Thoracic aorta (tissue), 2 donors: ENCODE measurements around the gene VGF. TPM values are rescaled to one million over a fixed set of nuclear protein-coding genes. Genes with fewer than 3 reads are reported as not detected.

ENCODE experiments used
- ATAC-seq: fragments of 150-250 bp; one replicate; pipeline ENCODE4 v1.8.0; 2017; ENCODE audit warnings: low read depth; ENCODE audit not compliant: insufficient number of reproducible peaks, low FRiP score
- DNase-seq: peaks from one replicate; pipeline ENCODE4 v3.0.0-alpha.2; 2020; ENCODE audit warnings: low spot score
- H3K27ac ChIP-seq, 2 donors: fragments of 200-600 bp; sonication (generic); 1 replicate in 1 of 2; 2 replicates in 1 of 2; pipeline ENCODE4 v1.5.1; 2016; ENCODE audit warnings: mild to moderate bottlenecking in 2 of 2, moderate library complexity in 2 of 2
- H3K27me3 ChIP-seq: fragments of 200-600 bp; sonication (generic); replicated peaks from 2 replicates; pipeline ENCODE4 v1.6.0; 2016; ENCODE audit warnings: mild to moderate bottlenecking; ENCODE audit not compliant: insufficient read depth
- H3K36me3 ChIP-seq: fragments of 200-600 bp; sonication (generic); one replicate; pipeline ENCODE4 v1.5.1; 2016
- H3K4me1 ChIP-seq, 2 donors: fragments of 200-600 bp; sonication (generic); 1 replicate in 1 of 2; 2 replicates in 1 of 2; pipeline versions ENCODE4 v1.5.1 to v1.6.0; 2016; ENCODE audit warnings: low read depth in 2 of 2, mild to moderate bottlenecking in 1 of 2; ENCODE audit not compliant: control insufficient read depth in 1 of 2
- H3K4me3 ChIP-seq: fragments of 200-600 bp; sonication (generic); 2 replicates; pipeline ENCODE4 v1.5.1; 2016; ENCODE audit warnings: mild to moderate bottlenecking
- H3K9me3 ChIP-seq: fragments of 200-600 bp; sonication (generic); 2 replicates; pipeline ENCODE4 v1.5.1; 2016
- CTCF ChIP-seq: fragments of 200-600 bp; sonication (generic); IDR thresholded peaks from one replicate; pipeline ENCODE4 v1.5.1; 2019; ENCODE audit warnings: antibody characterized with exemption
- total RNA-seq, 2 donors: library from RNA; depleted of rRNA; stranded (reverse); fragments of >200 nt; gene quantifications; one replicate each; pipeline versions ENCODE4 v1.1.0 to v1.2.3, GENCODE V29; 2016

VGF gene
- total RNA-seq, 2 donors from 2014 or later: not detected

- Histone ChIP-seq H3K27ac (no peak overlapping the region), H3K4me1 (peaks cover 32 to 44% of the 10 kb centered on the region in 2 donors), H3K27me3 (peaks cover 35% of the 10 kb centered on the region), H3K36me3 (no peaks in the 10 kb centered on the region), H3K9me3 (no peaks in the 10 kb centered on the region), H3K4me3 (peak overlapping the region; percentile 56)
- ATAC-seq (no peak), DNase-seq (no peak)
- TF ChIP-seq CTCF: no peak
Measured at GRCh38 chr7:101165958-101166647, 734 bp upstream of the VGF start.

GRCh38 chr7:101164071-101164840 lies 1.1 kb downstream of the VGF start:
- no peak for DNase-seq
- TF ChIP-seq CTCF: no peak
- Histone ChIP-seq H3K4me3 (peak overlapping the region; percentile 63), H3K27ac (no peak overlapping the region), H3K27me3 (peaks cover 22% of the 10 kb centered on the region), H3K4me1 (peaks cover 26 to 35% of the 10 kb centered on the region in 2 donors), H3K36me3 (peaks cover 10% of the 10 kb centered on the region), H3K9me3 (no peaks in the 10 kb centered on the region)
- ATAC-seq: no peak

GRCh38 chr7:101163279-101164070 lies 1.9 kb downstream of the VGF start:
- Histone ChIP-seq H3K4me1 (peaks cover 26 to 35% of the 10 kb centered on the region in 2 donors), H3K4me3 (peak overlapping the region; percentile 63), H3K27ac (no peak overlapping the region), H3K27me3 (peaks cover 16% of the 10 kb centered on the region), H3K36me3 (peaks cover 15% of the 10 kb centered on the region), H3K9me3 (no peaks in the 10 kb centered on the region)
- ATAC-seq (no peak), DNase-seq (no peak)
- TF ChIP-seq CTCF: no peak

GRCh38 chr7:101162551-101163278 lies 2.7 kb downstream of the VGF start:
- no peak for DNase-seq
- Histone ChIP-seq H3K4me3 (peak overlapping the region; percentile 63), H3K27me3 (peaks cover 10% of the 10 kb centered on the region), H3K4me1 (peaks cover 26 to 35% of the 10 kb centered on the region in 2 donors), H3K27ac (no peak overlapping the region), H3K36me3 (peaks cover 22% of the 10 kb centered on the region), H3K9me3 (no peaks in the 10 kb centered on the region)
- no peak for ATAC-seq
- no peak for TF ChIP-seq CTCF
